ENCODE measurements around the gene CD300E. TPM values are rescaled to one million over a fixed set of nuclear protein-coding genes. Genes with fewer than 3 reads are reported as not detected.
"Not testable (repeated sequence)": the region's sequence is repeated elsewhere in the genome, so short reads cannot be mapped to it uniquely, and the experiment has no call there.

CD300E gene
- total RNA-seq, 1 experiment from 2014 or later = not detected

GRCh38 chr17:74635418-74635817 is 11.9 kb upstream of the CD300E start:
- DNase-seq (ENCODE audit: low spot score) = no peak

- no peak for DNase-seq (ENCODE audit: low spot score)
Observed at GRCh38 chr17:74633326-74633725, 9.8 kb upstream of the CD300E start.

- DNase-seq (ENCODE audit: low spot score) = no peak
Observed at GRCh38 chr17:74632617-74633016, 9.1 kb upstream of the CD300E start.

GRCh38 chr17:74631468-74632450 is 8.2 kb upstream of the CD300E start:
- DNase-seq (ENCODE audit: low spot score) = peak; percentile 14

GRCh38 chr17:74630251-74630650 is 6.7 kb upstream of the CD300E start:
- not testable (repeated sequence) for DNase-seq (ENCODE audit: low spot score)

GRCh38 chr17:74625661-74626060 is 2.1 kb upstream of the CD300E start:
- no peak for DNase-seq (ENCODE audit: low spot score)

- DNase-seq (ENCODE audit: low spot score) = no peak
Observed at GRCh38 chr17:74624131-74624530, 593 bp upstream of the CD300E start.

GRCh38 chr17:74619077-74619673 is 4.4 kb downstream of the CD300E start:
- DNase-seq (ENCODE audit: low spot score) = no peak

GRCh38 chr17:74618451-74618850 is 5.1 kb downstream of the CD300E start:
- DNase-seq (ENCODE audit: low spot score) = no peak

GRCh38 chr17:74616696-74617095 is 6.8 kb downstream of the CD300E start:
- DNase-seq (ENCODE audit: low spot score) = no peak

GRCh38 chr17:74612046-74612445 is 11.5 kb downstream of the CD300E start:
- DNase-seq (ENCODE audit: low spot score) = no peak

- peak; percentile 16 for DNase-seq (ENCODE audit: low spot score)
Observed at GRCh38 chr17:74610108-74610507, 13.4 kb downstream of the CD300E start.

GRCh38 chr17:74608511-74608910 is 15.0 kb downstream of the CD300E start:
- DNase-seq (ENCODE audit: low spot score) = no peak

- DNase-seq (ENCODE audit: low spot score) = no peak
Observed at GRCh38 chr17:74607221-74607620, 16.3 kb downstream of the CD300E start.

- DNase-seq (ENCODE audit: low spot score) = no peak
Observed at GRCh38 chr17:74606050-74606449, 17.5 kb downstream of the CD300E start.

GRCh38 chr17:74605361-74605760 is 18.2 kb downstream of the CD300E start:
- DNase-seq (ENCODE audit: low spot score) = peak; percentile 83

GRCh38 chr17:74604761-74605160 is 18.8 kb downstream of the CD300E start:
- DNase-seq (ENCODE audit: low spot score) = no peak

- no peak for DNase-seq (ENCODE audit: low spot score)
Observed at GRCh38 chr17:74604200-74604599, 19.3 kb downstream of the CD300E start.

GRCh38 chr17:74603746-74604145 is 19.8 kb downstream of the CD300E start:
- DNase-seq (ENCODE audit: low spot score) = no peak

GRCh38 chr17:74603037-74603635 is 20.4 kb downstream of the CD300E start:
- DNase-seq (ENCODE audit: low spot score) = no peak

GRCh38 chr17:74601944-74602572 is 21.5 kb downstream of the CD300E start:
- DNase-seq (ENCODE audit: low spot score) = peak; percentile 35

GRCh38 chr17:74599448-74599939 is 24.0 kb downstream of the CD300E start:
- no peak for DNase-seq (ENCODE audit: low spot score)

All from A172 (cell line).